ENCODE measurements around the gene C8A.

C8A gene

GRCh38 chr1:56854521-56855099 is at the start of gene C8A:
TSS of gene C8A (plus strand) at chr1:56854797. CDS start at chr1:56854902, 105 bp downstream.
- DNase-seq, result no peak

DNA sequence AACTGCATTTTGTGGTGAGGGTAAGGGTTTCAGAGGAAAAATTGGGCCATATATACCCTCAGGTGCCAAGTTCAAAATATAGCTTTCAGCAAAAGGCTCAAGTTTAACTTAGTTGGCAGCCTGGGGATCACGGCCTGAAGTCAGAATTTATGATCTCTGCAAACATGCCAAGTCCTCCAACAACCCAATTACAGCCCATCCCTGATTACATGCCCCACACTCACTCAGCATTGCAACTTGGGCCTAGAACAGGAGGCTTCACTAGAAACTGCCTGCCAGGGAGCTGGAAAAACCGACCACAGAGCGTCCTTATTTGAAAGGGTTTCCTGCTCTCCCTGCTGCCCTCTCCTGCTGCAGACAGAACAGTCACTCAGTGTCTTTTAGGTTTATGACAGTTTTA is 47.8 kb upstream of the C8A start:
- DNase-seq, result no peak

DNA sequence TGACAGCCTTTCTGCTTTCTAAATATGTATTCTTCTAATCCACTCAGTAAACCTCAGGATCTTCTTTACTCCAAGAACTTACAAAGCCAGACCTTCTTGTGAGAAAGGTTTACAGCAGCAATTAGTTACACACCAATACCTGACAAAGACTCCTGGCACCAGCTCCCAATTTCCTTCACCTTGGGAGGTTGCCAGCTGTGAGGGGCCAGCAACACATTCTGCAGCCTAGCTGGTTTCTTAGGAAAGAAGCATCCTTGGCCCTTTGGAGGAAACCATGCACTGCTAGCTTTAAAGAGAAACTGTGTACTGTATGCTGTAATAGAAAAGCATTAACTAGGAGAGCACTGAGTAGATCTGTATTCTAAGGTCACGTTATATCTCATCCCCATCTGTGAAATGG is 46.2 kb upstream of the C8A start:
- DNase-seq, result peak; percentile 8

DNA sequence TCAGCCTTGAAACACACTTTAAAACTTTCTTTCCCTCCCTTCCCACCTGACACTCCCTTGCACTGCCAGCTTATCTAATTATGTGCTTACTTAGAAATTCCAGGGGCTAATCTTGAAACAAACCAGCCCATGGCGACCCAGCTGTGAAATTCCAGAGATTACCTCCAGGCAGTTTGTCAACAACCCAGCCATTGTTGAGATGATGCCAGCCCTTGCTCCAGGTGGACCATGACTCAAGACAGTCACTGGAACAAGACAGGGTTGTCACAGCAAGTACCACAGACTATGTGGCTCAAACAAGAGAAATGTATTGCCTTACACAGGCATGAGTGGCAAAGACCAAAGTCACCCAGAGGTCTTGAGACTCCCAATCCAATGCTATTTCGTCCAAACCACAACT is 43.3 kb upstream of the C8A start:
- DNase-seq, result no peak

DNA sequence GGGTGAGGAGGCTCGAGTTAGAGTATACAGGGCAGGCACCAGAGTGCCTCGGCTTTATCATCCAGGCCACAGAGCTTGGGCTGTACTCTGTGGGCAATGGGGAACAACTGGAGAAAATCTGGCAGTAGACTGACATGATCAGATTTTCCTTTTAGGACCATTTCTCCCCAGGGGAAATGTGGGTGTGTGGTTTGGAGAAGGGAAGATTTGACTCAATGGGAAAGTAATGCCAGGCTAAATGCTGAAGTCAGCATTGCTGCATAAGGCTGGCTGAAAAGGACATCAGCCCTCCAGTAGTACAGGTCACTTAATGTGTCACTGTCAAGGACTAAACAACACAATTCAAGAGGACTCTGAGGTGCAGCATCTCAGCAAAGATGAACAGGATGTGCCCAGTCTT is 40.4 kb upstream of the C8A start:
- no peak for DNase-seq

- DNase-seq, result no peak
Observed at GRCh38 chr1:56816264-56816663, 38.3 kb upstream of the C8A start.

DNA sequence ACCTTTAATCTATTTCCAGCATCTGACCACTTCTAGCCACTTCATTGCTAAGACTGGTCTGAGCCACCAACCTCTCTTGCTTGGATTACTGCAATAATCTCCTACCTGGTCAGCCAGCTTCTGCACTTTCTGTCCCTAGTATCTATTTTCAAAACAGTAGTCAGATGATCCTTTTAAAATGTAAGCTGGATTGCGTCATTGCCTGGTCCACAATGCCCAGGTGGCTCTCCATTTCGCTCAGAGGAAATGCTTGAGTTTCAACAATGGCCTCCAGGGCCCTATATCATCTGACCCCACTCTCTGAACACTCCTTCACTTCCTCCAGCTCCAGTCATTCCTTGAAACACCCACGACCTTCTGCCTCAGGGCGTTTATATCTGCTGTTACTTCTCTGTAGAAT is 37.7 kb upstream of the C8A start:
- no peak for DNase-seq

- DNase-seq, result no peak
Observed at GRCh38 chr1:56817716-56818463, 36.7 kb upstream of the C8A start.

DNA sequence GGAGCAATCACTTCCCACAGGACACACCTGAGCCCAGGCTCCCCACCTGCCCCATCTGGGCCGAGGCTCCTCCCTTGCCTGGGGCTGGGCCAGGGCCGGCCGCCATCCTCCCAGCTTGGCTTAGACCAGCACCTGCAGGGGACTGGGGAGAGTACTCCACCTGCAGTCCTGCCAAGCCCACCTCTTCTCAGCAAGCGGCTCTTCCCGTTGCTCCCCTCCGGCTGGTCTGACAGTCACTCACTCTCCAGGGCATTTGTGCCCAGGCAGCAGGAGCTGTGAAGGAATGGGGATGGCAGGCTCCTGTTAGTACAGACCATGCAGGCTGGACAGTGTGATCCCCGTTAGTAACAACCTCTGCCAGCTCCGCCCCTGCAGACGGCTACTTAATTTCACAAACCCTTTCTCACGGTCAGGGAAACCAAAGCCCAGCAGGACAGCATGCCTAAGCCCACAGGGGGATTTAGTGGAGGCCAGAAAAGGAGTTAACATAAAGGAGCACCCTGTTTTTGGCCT is 35.2 kb upstream of the C8A start, which contains the start of gene FYB2:
FYB2 (minus strand) TSS at position 18 of the 513 bp plus-strand sequence. CDS start 114 bp downstream, outside the sequence.
- DNase-seq, result no peak

DNA sequence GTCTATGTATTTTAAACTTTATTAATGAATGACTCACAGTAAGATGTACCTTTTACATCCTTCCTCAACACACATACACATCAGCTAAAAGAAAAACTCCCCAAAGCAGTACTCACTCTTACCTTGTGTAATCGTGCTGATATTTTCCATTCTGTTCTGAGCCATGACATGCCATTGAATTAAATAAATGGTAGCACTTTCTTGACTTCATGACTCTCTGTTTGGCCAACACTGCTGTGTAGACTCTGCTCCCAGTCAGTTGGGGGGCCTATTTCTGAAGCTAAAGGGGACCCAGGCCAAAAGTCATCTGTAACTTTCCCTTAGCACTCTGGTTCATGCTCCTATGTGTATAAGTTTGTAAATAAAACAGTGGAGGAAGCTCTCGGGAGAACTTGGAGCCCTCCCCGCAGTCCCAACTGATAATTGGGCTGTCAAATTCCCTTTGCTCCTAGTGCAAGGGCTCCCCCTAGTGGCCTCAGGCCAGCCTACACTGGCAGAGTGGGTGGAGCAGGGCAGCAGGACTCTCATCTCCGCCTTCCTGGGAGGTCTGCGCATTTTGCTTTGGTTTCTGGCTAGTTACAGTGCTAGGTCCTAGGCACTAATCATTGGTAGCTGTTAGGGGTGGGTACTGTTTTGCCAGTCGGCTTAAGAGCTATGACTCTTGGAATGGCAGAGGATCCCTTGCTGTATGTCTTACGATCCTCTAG is 33.7 kb upstream of the C8A start:
- peak; percentile 74 for DNase-seq

DNA sequence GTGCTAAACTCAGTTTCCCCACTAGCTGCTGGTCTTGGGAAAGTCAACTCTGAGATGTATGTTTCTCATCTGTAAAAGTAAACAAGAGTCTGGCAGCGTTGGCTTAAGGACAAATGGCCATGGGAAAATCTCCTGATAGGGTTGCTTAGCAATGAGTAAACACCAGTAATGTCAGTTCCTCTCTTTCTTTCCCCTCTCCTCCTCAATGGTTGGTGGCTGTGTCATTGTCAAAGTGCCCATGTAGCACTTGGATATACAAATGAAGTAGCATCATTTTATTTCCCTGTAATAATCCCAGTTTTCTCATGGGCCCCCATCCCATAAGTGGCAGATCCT is 33.2 kb upstream of the C8A start:
- no peak for DNase-seq

GRCh38 chr1:56824271-56824670 is 30.3 kb upstream of the C8A start:
- DNase-seq, result no peak

- DNase-seq, result peak; percentile 13
Observed at GRCh38 chr1:56824938-56825337, 29.7 kb upstream of the C8A start.

DNA sequence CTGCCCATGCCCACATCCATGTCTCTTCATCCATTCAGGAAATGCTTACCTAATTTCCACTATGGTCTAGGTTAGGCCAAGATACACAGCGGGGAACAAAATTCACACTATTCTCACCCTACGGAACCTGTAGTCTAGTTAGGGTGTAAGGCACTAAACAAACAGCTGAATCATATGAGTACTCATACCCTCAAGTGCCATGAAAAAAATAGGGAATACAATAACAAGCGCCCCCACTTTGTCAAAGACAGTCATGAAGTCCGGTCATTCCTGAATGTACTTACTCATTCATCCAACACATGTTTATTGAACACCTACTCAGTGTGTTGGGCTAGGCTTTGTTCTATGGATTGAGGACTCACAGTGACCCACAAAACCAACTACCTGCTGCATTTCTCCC is 29.2 kb upstream of the C8A start:
- DNase-seq, result no peak

DNA sequence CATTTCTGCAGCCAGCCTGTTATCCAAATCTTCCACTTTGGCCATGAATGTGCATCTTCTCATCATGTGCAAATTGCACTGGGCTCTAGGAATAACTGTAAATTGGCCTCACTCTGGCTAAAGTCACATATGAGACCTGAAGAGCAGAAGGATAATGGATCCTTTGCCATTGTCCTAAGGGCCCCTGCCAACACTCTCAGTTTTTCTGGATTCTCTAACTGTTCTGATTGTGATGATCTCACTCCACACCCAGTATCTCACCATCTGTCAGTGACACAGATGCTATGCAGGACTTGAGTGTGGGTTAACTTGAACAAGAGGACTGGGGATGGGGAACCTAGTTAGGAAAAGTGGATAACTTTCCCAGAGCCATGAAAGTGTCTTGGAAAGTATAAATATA is 26.9 kb upstream of the C8A start:
- no peak for DNase-seq

- no peak for DNase-seq
Observed at GRCh38 chr1:56830052-56830451, 24.5 kb upstream of the C8A start.

DNA sequence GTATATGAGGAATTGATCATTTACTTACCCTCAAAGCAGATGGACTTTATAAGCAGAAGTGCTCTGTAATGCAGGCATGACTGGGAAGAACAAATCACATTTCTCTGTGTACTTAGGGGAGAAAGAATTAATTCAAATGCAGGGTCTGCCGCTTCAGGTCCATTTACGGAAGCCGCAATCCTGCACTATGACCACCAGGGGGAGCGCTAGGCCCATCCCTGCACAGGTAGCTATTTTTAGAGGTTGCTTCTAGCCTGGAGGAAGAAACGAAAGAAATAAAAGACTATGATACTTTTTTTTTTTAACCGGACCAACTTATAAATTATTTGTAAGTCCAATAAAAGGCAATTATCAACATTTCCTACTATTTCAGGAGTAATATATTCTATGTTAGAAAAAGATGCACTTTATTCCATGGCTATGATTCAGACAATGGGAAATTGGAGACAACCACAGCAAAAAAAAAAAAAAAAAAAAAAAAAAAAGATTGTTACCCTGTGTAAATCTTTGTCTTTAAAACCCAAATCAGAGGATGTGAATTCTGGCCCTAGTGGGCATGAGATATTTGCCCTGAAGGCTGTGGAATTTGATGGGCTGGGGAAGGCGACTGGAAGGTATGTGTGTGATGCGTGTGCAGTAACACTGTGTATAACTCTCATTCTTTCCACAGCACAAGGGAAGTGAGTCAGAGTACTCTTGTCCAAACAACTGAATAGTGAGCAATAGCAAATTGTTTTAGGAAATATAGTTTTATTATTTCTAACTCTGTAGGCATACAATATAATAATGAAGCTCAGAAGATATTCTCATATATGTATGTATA is 22.5 kb upstream of the C8A start:
- DNase-seq, result peak; percentile 50

DNA sequence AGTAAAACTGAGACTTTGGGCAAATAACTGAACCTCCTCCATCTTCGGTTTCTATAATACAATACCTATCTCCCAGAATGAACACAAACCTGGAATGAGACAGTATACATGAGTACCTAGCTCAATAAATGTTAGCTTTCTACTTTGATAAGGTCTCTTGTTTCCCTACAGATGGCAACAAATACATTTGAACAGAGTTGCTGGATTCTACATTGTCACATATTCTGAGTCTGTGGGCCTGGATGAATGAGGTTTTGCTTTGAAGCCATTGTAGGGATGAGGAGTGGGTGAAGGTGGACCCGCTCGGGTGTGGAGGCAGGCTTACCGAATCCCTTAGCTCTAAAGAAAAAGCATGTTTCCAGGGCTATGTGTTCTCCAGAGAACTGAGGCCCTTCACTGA is 21.5 kb upstream of the C8A start:
- no peak for DNase-seq

GRCh38 chr1:56834137-56834900 is 20.3 kb upstream of the C8A start:
- no peak for DNase-seq

- no peak for DNase-seq
Observed at GRCh38 chr1:56835657-56836056, 18.9 kb upstream of the C8A start.

DNA sequence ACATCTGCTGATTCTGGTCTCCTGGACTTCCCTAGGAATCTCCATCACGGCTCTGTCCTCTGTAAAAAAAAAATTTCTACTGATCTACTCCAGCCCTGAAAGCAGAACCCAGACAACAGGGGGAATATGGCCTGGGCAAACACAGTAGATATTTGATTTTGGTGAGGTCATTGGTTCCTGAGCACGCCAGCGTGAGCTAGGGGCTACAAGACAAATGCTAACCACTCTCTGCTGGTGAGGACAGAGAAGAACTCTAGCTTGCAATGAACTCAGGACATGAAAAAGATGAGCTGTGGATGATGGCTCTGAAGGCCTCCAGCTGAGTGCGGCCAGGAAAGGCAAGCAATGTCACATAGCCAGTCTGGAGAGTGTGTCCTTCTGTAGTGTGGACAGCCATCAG is 18.2 kb upstream of the C8A start:
- DNase-seq, result no peak

GRCh38 chr1:56837244-56837939 is 17.2 kb upstream of the C8A start:
- DNase-seq, result no peak
